Measurements from ENCODE around the gene SLC25A43. TPM values are rescaled to one million over a fixed set of nuclear protein-coding genes. Genes with fewer than 3 reads are reported as not detected.

The SLC25A43 gene
- total RNA-seq, 4 donors from 2014 or later, result 28.1 to 44.5 (median 35.9) TPM

DNA sequence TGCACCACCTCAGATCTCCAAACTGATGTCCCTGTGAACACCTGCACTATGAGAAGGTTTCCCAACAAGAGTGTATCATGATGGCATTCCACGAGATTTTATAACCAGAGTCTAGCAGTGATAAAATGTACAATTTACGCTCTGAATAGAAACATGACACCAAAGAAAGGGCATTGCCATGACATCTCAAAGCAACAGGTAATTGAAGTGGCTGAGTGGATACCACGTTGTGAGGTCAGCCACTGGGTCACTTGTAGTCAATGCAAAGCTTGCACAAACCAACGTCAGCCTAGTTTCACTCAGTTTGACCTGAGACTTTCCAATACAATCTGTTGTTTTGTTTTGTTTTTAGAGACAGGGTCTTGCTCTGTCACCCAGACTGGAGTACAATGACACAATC is 54.1 kb downstream of the SLC25A43 start:
- DNase-seq (ENCODE audit: low spot score in 2 of 2), result no peak
- WGBS, 2 donors, result 69 to 86% methylated on average over 4 of the region's 4 CpGs
- TF ChIP-seq POLR2A (IDR thresholded peaks at IDR 0.05), result no peak
- TF ChIP-seq, protein P1, sequence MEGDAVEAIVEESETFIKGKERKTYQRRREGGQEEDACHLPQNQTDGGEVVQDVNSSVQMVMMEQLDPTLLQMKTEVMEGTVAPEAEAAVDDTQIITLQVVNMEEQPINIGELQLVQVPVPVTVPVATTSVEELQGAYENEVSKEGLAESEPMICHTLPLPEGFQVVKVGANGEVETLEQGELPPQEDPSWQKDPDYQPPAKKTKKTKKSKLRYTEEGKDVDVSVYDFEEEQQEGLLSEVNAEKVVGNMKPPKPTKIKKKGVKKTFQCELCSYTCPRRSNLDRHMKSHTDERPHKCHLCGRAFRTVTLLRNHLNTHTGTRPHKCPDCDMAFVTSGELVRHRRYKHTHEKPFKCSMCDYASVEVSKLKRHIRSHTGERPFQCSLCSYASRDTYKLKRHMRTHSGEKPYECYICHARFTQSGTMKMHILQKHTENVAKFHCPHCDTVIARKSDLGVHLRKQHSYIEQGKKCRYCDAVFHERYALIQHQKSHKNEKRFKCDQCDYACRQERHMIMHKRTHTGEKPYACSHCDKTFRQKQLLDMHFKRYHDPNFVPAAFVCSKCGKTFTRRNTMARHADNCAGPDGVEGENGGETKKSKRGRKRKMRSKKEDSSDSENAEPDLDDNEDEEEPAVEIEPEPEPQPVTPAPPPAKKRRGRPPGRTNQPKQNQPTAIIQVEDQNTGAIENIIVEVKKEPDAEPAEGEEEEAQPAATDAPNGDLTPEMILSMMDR (IDR thresholded peaks at IDR 0.05), result no peak
- H3K4me3 ChIP-seq (ENCODE audit: low read depth, poor library complexity, severe bottlenecking), result no peak overlapping the region
- intact Hi-C loops (cut with DNase I; ENCODE audit: low total_unique reads), result no loop called here

GRCh38 chrX:119455264-119455663 is 56.1 kb downstream of the SLC25A43 start:
- intact Hi-C loops (cut with DNase I; ENCODE audit: low total_unique reads), result no loop called here
- TF ChIP-seq POLR2A (IDR thresholded peaks at IDR 0.05), result no peak
- TF ChIP-seq, protein P1 (IDR thresholded peaks at IDR 0.05), result no peak
- WGBS, 2 donors, result 94 to 97% methylated on average over 1 of the region's 1 CpG
- no peak for DNase-seq (ENCODE audit: low spot score in 2 of 2)
- H3K4me3 ChIP-seq (ENCODE audit: low read depth, poor library complexity, severe bottlenecking), result no peak overlapping the region

DNA sequence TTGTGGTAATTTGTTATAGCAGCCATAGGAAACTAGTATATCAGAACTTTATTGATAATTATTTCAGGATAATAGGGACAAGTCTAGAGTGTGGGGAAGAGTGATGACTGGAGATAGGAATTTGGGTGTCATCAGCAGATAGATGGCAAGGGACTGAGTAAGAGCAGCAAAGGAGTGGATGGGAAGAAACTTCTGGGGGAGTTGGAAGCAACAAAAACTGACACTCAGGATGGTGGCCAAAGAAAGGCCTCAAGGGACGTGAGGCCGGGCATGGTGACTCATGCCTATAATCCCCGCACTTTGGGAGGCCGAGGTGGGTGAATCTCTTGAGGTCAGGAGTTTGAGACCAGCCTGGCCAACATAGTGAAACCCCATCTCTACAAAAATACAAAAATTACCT is 60.0 kb downstream of the SLC25A43 start:
- TF ChIP-seq, protein P1 (IDR thresholded peaks at IDR 0.05), result no peak
- no peak for TF ChIP-seq POLR2A (IDR thresholded peaks at IDR 0.05)
- intact Hi-C loops (cut with DNase I; ENCODE audit: low total_unique reads), result no loop called here

DNA sequence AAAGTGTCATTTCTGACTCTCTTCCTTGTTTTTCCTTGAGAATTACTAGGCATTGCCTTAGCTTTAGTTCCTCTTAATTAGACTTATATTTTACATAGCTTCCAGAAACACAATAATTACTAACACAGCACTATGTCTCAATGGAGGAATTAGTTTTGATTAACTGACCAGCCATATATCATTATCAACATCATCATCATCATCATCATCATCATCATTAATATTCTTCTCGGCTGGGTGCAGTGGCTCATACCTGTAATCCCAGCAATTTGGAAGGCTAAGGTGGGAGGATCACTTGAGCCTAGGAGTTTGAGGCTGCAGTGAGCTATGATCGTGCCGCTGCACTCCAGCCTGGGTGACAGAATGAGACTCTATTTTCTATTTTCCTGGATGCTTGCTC is 66.4 kb downstream of the SLC25A43 start:
- H3K4me3 ChIP-seq (ENCODE audit: low read depth, poor library complexity, severe bottlenecking), result no peak overlapping the region
- no peak for DNase-seq (ENCODE audit: low spot score in 2 of 2)
- intact Hi-C loops (cut with DNase I; ENCODE audit: low total_unique reads), result no loop called here
- 89 to 91% methylated on average over 3 of the region's 3 CpGs for WGBS, 2 donors
- TF ChIP-seq, protein P1 (IDR thresholded peaks at IDR 0.05), result no peak
- TF ChIP-seq POLR2A (IDR thresholded peaks at IDR 0.05), result no peak

More for the DNA sequence above, 60.0 kb downstream of the SLC25A43 start:
- H3K4me3 ChIP-seq (ENCODE audit: low read depth, poor library complexity, severe bottlenecking), result no peak overlapping the region
- 77 to 92% methylated on average over 4 of the region's 4 CpGs for WGBS, 2 donors
- DNase-seq (ENCODE audit: low spot score in 2 of 2), result no peak

- no peak overlapping the region for H3K4me3 ChIP-seq (ENCODE audit: low read depth, poor library complexity, severe bottlenecking)
- intact Hi-C loops (cut with DNase I; ENCODE audit: low total_unique reads), result no loop called here
- DNase-seq (ENCODE audit: low spot score in 2 of 2), result no peak
- TF ChIP-seq POLR2A (IDR thresholded peaks at IDR 0.05), result no peak
- TF ChIP-seq, protein P1 (IDR thresholded peaks at IDR 0.05), result no peak
- WGBS, 2 donors, result 86 to 89% methylated on average over 3 of the region's 3 CpGs
Measured at GRCh38 chrX:119466970-119467369, 67.8 kb downstream of the SLC25A43 start.

GRCh38 chrX:119467433-119467832 is 68.3 kb downstream of the SLC25A43 start:
- H3K4me3 ChIP-seq (ENCODE audit: low read depth, poor library complexity, severe bottlenecking), result no peak overlapping the region
- TF ChIP-seq POLR2A (IDR thresholded peaks at IDR 0.05), result no peak
- TF ChIP-seq, protein P1 (IDR thresholded peaks at IDR 0.05), result no peak
- DNase-seq (ENCODE audit: low spot score in 2 of 2), result no peak
- 83 to 86% methylated on average over 6 of the region's 6 CpGs for WGBS, 2 donors
- intact Hi-C loops (cut with DNase I; ENCODE audit: low total_unique reads), result no loop called here

All from lower leg skin (tissue), 4 donors.